ENCODE data around the gene PCBD2. TPM values are rescaled to one million over a fixed set of nuclear protein-coding genes. Genes with fewer than 3 reads are reported as not detected.
"Not testable (repeated sequence)": the region's sequence is repeated elsewhere in the genome, so short reads cannot be mapped to it uniquely, and the experiment has no call there.

The PCBD2 gene
- polyA plus RNA-seq, 3 donors = 9.0 to 12.6 (median 9.0) TPM

DNA sequence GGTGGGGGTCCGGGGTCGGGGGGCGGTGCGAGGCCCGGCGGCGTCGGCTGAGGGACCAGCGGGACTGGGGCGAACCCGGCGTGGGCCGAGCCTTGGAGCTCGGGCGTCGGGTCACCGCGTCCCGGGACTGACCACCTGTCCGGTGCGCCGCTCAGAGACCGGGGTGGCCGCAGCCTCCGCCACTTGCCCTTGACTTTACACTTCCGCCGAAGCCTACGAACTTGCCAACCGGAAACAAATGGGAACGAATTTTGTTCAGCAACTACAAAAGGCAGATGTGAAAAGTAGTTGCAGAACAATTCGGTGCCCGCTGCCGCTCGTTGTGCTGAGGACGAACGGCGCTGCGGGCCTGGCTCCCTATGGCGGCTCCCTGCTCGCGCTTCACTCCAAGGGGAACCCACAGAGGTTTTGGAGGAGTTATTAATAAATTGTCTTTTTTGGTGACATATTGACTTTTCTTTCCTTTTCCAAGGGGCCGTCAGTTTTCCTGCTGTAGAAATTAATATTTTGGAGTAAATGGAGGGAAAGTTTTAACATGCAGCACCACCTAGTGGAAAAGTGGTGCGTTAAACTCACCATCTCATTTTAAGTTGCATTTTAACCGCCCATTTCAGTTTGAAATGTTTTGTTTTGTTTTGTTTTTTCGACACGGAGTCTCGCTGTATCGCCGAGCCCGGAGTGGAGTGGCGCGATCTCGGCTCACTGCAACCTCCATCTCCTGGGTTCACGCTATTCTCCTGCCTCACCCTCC is 490 bp downstream of the PCBD2 start:
- Mint-ChIP-seq H3K27ac (peak overlapping the region; percentile 86 to 97 (median 95)), H3K36me3 (peaks cover 5 to 22% of the 10 kb centered on the region in 2 donors), H3K27me3 (ENCODE audit: low read depth in 3 of 3) (no peaks in the 10 kb centered on the region), H3K4me1 (peaks cover 20% of the 10 kb centered on the region), H3K4me3 (peak overlapping the region; percentile 85 to 92), H3K9me3 (no peaks in the 10 kb centered on the region)
- peak overlapping the region; percentile 98 for H3K4me2 ChIP-seq (replicated peaks; ENCODE audit: extremely low read depth, low read length, poor library complexity, severe bottlenecking)
- H3K4me3 ChIP-seq (replicated peaks in 1 of 3; ENCODE audit: low read depth in 2 of 3, low read length in 3 of 3) = peak overlapping the region; percentile 86 to 99 (median 98)
- intact Hi-C loops (cut with micrococcal nuclease) = loop anchor here in 1 of 2 donors (2.0 to 5.0 kb wide), 2 partner anchors 58 to 167 kb away; partner anchors contain the start of genes C5orf24 and CAMLG
- peaks cover 12% of the 10 kb centered on the region for H4K20me1 ChIP-seq (ENCODE audit: insufficient read depth, low read length)
- peaks cover 8 to 25% of the 10 kb centered on the region in 2 donors for H3K36me3 ChIP-seq (replicated peaks in 1 of 2; ENCODE audit: control insufficient read depth in 1 of 2, insufficient read depth in 2 of 2, low read length in 2 of 2)
- 0% methylated on average over 47 of the region's 54 CpGs for WGBS (ENCODE audit: insufficient coverage)
- peak overlapping the region; percentile 98 for H2AFZ ChIP-seq (ENCODE audit: insufficient read depth, low read depth, low read length, poor library complexity, severe bottlenecking)
- H3K9ac ChIP-seq (ENCODE audit: insufficient read depth, low read length, poor library complexity, severe bottlenecking) = peak overlapping the region; percentile 98
- H3K9me3 ChIP-seq (replicated peaks in 1 of 2; ENCODE audit: control insufficient read depth in 1 of 2, insufficient read depth in 1 of 2, low read length in 2 of 2) = no peaks in the 10 kb centered on the region
- H3K79me2 ChIP-seq (ENCODE audit: insufficient read depth, low read length) = peaks cover 18% of the 10 kb centered on the region
- H3K27me3 ChIP-seq (ENCODE audit: control insufficient read depth in 2 of 2, insufficient read depth in 2 of 2, low read length in 2 of 2) = no peaks in the 10 kb centered on the region
- peak overlapping the region; percentile 92 to 94 for H3K27ac ChIP-seq (ENCODE audit: low read depth in 1 of 2, low read length in 2 of 2)
- peak; percentile 38 to 53 (median 44) for DNase-seq
- peak; percentile 89 for TF ChIP-seq CTCF (IDR thresholded peaks at IDR 0.05)
- peaks cover 20 to 34% of the 10 kb centered on the region in 2 donors for H3K4me1 ChIP-seq (ENCODE audit: control insufficient read depth in 1 of 2, insufficient read depth in 2 of 2, low read length in 2 of 2)

- intact Hi-C loops (cut with micrococcal nuclease) = loop anchor here in 1 of 2 donors (5.0 kb wide), 1 partner anchor 60 kb away; the partner anchor contains the start of gene C5orf24
- H3K79me2 ChIP-seq (ENCODE audit: insufficient read depth, low read length) = peaks cover 25% of the 10 kb centered on the region
- DNase-seq = no peak
- TF ChIP-seq CTCF (IDR thresholded peaks at IDR 0.05) = no peak
- peaks cover 12% of the 10 kb centered on the region for H4K20me1 ChIP-seq (ENCODE audit: insufficient read depth, low read length)
- no peaks in the 10 kb centered on the region for H3K27me3 ChIP-seq (ENCODE audit: control insufficient read depth in 2 of 2, insufficient read depth in 2 of 2, low read length in 2 of 2)
- H3K4me3 Mint-ChIP-seq = no peak overlapping the region
- peaks cover 16% of the 10 kb centered on the region for H3K4me1 Mint-ChIP-seq
- peaks cover 22 to 38% of the 10 kb centered on the region in 2 donors for H3K36me3 ChIP-seq (replicated peaks in 1 of 2; ENCODE audit: control insufficient read depth in 1 of 2, insufficient read depth in 2 of 2, low read length in 2 of 2)
- no peaks in the 10 kb centered on the region for H3K9me3 ChIP-seq (replicated peaks in 1 of 2; ENCODE audit: control insufficient read depth in 1 of 2, insufficient read depth in 1 of 2, low read length in 2 of 2)
- H3K9me3 Mint-ChIP-seq = no peaks in the 10 kb centered on the region
- H3K27ac Mint-ChIP-seq = peak overlapping the region in 2 of 7 donors; percentile 32 to 76
- no peak overlapping the region for H3K9ac ChIP-seq (ENCODE audit: insufficient read depth, low read length, poor library complexity, severe bottlenecking)
- H3K4me1 ChIP-seq (ENCODE audit: control insufficient read depth in 1 of 2, insufficient read depth in 2 of 2, low read length in 2 of 2) = peaks cover 17 to 30% of the 10 kb centered on the region in 2 donors
- no peak overlapping the region for H3K4me2 ChIP-seq (replicated peaks; ENCODE audit: extremely low read depth, low read length, poor library complexity, severe bottlenecking)
- no CpG with 5 or more reads among the region's 1 CpG for WGBS (ENCODE audit: insufficient coverage)
- peaks cover 13 to 18% of the 10 kb centered on the region in 2 donors for H3K36me3 Mint-ChIP-seq
- no peak overlapping the region for H3K27ac ChIP-seq (ENCODE audit: low read depth in 1 of 2, low read length in 2 of 2)
- H2AFZ ChIP-seq (ENCODE audit: insufficient read depth, low read depth, low read length, poor library complexity, severe bottlenecking) = no peak overlapping the region
- no peaks in the 10 kb centered on the region for H3K27me3 Mint-ChIP-seq (ENCODE audit: low read depth in 3 of 3)
- no peak overlapping the region for H3K4me3 ChIP-seq (replicated peaks in 1 of 3; ENCODE audit: low read depth in 2 of 3, low read length in 3 of 3)
These were observed 1.9 kb downstream of the PCBD2 start for GRCh38 chr5:134906811-134907210.

- H3K9me3 Mint-ChIP-seq; H3K4me3 ChIP-seq (replicated peaks in 1 of 3; ENCODE audit: low read depth in 2 of 3, low read length in 3 of 3); DNase-seq; H3K4me3 Mint-ChIP-seq; H3K27me3 Mint-ChIP-seq (ENCODE audit: low read depth in 3 of 3); H3K27ac ChIP-seq (ENCODE audit: low read depth in 1 of 2, low read length in 2 of 2); H3K4me1 Mint-ChIP-seq; H3K4me1 ChIP-seq (ENCODE audit: control insufficient read depth in 1 of 2, insufficient read depth in 2 of 2, low read length in 2 of 2); H3K9ac ChIP-seq (ENCODE audit: insufficient read depth, low read length, poor library complexity, severe bottlenecking); H3K9me3 ChIP-seq (replicated peaks in 1 of 2; ENCODE audit: control insufficient read depth in 1 of 2, insufficient read depth in 1 of 2, low read length in 2 of 2); H3K4me2 ChIP-seq (replicated peaks; ENCODE audit: extremely low read depth, low read length, poor library complexity, severe bottlenecking); H3K27ac Mint-ChIP-seq; H3K27me3 ChIP-seq (ENCODE audit: control insufficient read depth in 2 of 2, insufficient read depth in 2 of 2, low read length in 2 of 2); H2AFZ ChIP-seq (ENCODE audit: insufficient read depth, low read depth, low read length, poor library complexity, severe bottlenecking): not testable (repeated sequence)
- Histone ChIP-seq H3K79me2 (ENCODE audit: insufficient read depth, low read length) (peaks cover 32% of the 10 kb centered on the region), H3K36me3 (replicated peaks in 1 of 2; ENCODE audit: control insufficient read depth in 1 of 2, insufficient read depth in 2 of 2, low read length in 2 of 2) (peaks cover 57 to 78% of the 10 kb centered on the region in 2 donors), H4K20me1 (ENCODE audit: insufficient read depth, low read length) (peaks cover 12% of the 10 kb centered on the region)
- WGBS (ENCODE audit: insufficient coverage) = 100% methylated on average over 2 of the region's 2 CpGs
- intact Hi-C loops (cut with micrococcal nuclease) = loop anchor here in 1 of 2 donors (10.0 kb wide), 1 partner anchor 244 kb away; no protein-coding TSS in a partner anchor
- H3K36me3 Mint-ChIP-seq = peaks cover 16 to 18% of the 10 kb centered on the region in 2 donors
These were observed 5.8 kb downstream of the PCBD2 start for GRCh38 chr5:134910752-134911151.

Data from CD14-positive monocyte (primary cell).